ENCODE results near the gene STRIP2. TPM values are rescaled to one million over a fixed set of nuclear protein-coding genes. Genes with fewer than 3 reads are reported as not detected.

The STRIP2 gene
- total RNA-seq, 1 experiment from 2014 or later = 5.1 TPM

GRCh38 chr7:129456421-129456820 is 22.2 kb downstream of the STRIP2 start:
- DNase-seq (ENCODE audit: low read depth, low spot score) (no peak), ATAC-seq (no peak)
- in situ Hi-C loops (cut with HindIII; ENCODE audit: low pct_unique_long_range_greater_than_20kb, low sequenced_read_pairs) (no loop called here), intact Hi-C loops (cut with micrococcal nuclease; ENCODE audit: unreplicated experiment) (no loop called here)
- Histone ChIP-seq H3K36me3 (ENCODE audit: control insufficient read depth, insufficient read depth, low read length) (no peaks in the 10 kb centered on the region), H3K4me3 (ENCODE audit: low read depth in 2 of 2, low read length in 2 of 2) (no peak overlapping the region), H3K27me3 (ENCODE audit: control insufficient read depth, insufficient read depth, low read length) (no peaks in the 10 kb centered on the region), H3K9me3 (ENCODE audit: control insufficient read depth, insufficient read depth, low read depth, low read length) (no peaks in the 10 kb centered on the region), H3K27ac (ENCODE audit: low read length) (no peak overlapping the region), H3K4me1 (ENCODE audit: control insufficient read depth, insufficient read depth, low read length) (no peaks in the 10 kb centered on the region)
- TF ChIP-seq REST (IDR thresholded peaks at IDR 0.05; ENCODE audit: insufficient read depth in 1 of 2, low read depth in 2 of 2, low read length in 1 of 2) = no peak
- no peak for TF ChIP-seq POLR2AphosphoS5 (IDR thresholded peaks at IDR 0.05; ENCODE audit: low read depth, low read length)
- no peak for TF ChIP-seq TCF7L2 (IDR thresholded peaks at IDR 0.05; ENCODE audit: low read depth, low read length)
- no peak for TF ChIP-seq SIN3A (IDR thresholded peaks at IDR 0.05; ENCODE audit: borderline replicate concordance, insufficient read depth, low read depth, low read length)
- TF ChIP-seq CTCF (IDR thresholded peaks at IDR 0.05) = no peak
- POLR2A ChIA-PET = no interaction called here
- CTCF ChIA-PET = no interaction called here
- no TSS peak for BruUV-seq (replicated peaks)

- CTCF ChIA-PET = no interaction called here
- Histone ChIP-seq H3K27ac (ENCODE audit: low read length) (no peak overlapping the region), H3K9me3 (ENCODE audit: control insufficient read depth, insufficient read depth, low read depth, low read length) (no peaks in the 10 kb centered on the region), H3K4me3 (ENCODE audit: low read depth in 2 of 2, low read length in 2 of 2) (no peak overlapping the region), H3K36me3 (ENCODE audit: control insufficient read depth, insufficient read depth, low read length) (no peaks in the 10 kb centered on the region), H3K27me3 (ENCODE audit: control insufficient read depth, insufficient read depth, low read length) (no peaks in the 10 kb centered on the region), H3K4me1 (ENCODE audit: control insufficient read depth, insufficient read depth, low read length) (no peaks in the 10 kb centered on the region)
- TF ChIP-seq POLR2AphosphoS5 (IDR thresholded peaks at IDR 0.05; ENCODE audit: low read depth, low read length) (no peak), REST (IDR thresholded peaks at IDR 0.05; ENCODE audit: insufficient read depth in 1 of 2, low read depth in 2 of 2, low read length in 1 of 2) (no peak)
- POLR2A ChIA-PET = no interaction called here
- BruUV-seq (replicated peaks) = no TSS peak
- in situ Hi-C loops (cut with HindIII; ENCODE audit: low pct_unique_long_range_greater_than_20kb, low sequenced_read_pairs) = no loop called here
- no peak for DNase-seq (ENCODE audit: low read depth, low spot score)
- intact Hi-C loops (cut with micrococcal nuclease; ENCODE audit: unreplicated experiment) = no loop called here
- ATAC-seq = no peak
Measured at GRCh38 chr7:129457101-129457500, 22.9 kb downstream of the STRIP2 start.

All from Panc1 (cell line).